HUES64 (cell line): ENCODE data around the gene OSBPL6.
"Not testable (repeated sequence)": the region's sequence is repeated elsewhere in the genome, so short reads cannot be mapped to it uniquely, and the experiment has no call there.

ENCODE experiments used
- H3K27ac ChIP-seq: 2 replicates; pipeline ENCODE4 v1.7.0; 2013; ENCODE audit warnings: low read depth, low read length, inconsistent platforms
- H3K27me3 ChIP-seq: 2 replicates; pipeline ENCODE4 v1.6.1; 2013; ENCODE audit warnings: mild to moderate bottlenecking, low read length; ENCODE audit not compliant: insufficient read depth
- H3K36me3 ChIP-seq: 2 replicates; pipeline ENCODE4 v1.6.1; 2013; ENCODE audit warnings: mild to moderate bottlenecking, low read length; ENCODE audit not compliant: insufficient read depth
- H3K4me1 ChIP-seq: 2 replicates; pipeline ENCODE4 v1.6.1; 2013; ENCODE audit warnings: mild to moderate bottlenecking, low read length, moderate library complexity; ENCODE audit not compliant: insufficient read depth
- H3K4me3 ChIP-seq: 2 replicates; pipeline ENCODE4 v1.5.1; 2013; ENCODE audit warnings: mild to moderate bottlenecking, low read length, moderate library complexity
- H3K9ac ChIP-seq: 2 replicates; pipeline ENCODE4 v1.6.1; 2013; ENCODE audit warnings: mild to moderate bottlenecking, low read depth, low read length
- H3K9me3 ChIP-seq: 2 replicates; pipeline ENCODE4 v1.6.1; 2013; ENCODE audit warnings: low read depth, low read length; ENCODE audit not compliant: insufficient read depth
- WGBS: fragments of 150-250, 120-280 bp; methylation state at CpG from one replicate; pipeline ENCODE4 v1.1.7; 2013; ENCODE audit warnings: missing lambda C conversion rate; 5-methylcytosine and 5-hydroxymethylcytosine counted together

The OSBPL6 gene

DNA sequence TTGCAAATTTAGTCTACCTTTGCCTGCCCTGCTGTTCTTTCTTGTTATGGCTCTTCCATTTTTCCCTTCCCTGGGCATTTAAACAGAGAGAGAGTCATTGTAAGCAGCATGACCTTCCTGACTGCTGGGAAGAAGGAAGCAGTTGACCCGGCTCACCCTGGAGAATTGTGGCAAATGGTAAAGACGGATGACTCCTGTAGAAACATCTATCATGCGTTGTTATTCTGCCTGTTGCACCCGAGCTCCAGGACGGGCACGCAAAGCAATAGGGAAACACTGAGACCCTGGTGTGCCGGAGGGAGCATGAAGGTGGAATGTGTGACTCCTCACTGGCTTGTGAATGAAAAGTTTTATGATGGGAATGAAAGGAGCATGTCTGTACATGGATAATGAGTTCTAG, 113.3 kb downstream of the OSBPL6 start:
- H3K9me3 ChIP-seq, result no peaks in the 10 kb centered on the region
- WGBS, result 80% methylated on average over 7 of the region's 7 CpGs
- H3K4me1 ChIP-seq, result no peaks in the 10 kb centered on the region
- H3K36me3 ChIP-seq, result no peaks in the 10 kb centered on the region
- no peak overlapping the region for H3K27ac ChIP-seq
- H3K9ac ChIP-seq, result no peak overlapping the region
- no peak overlapping the region for H3K4me3 ChIP-seq
- H3K27me3 ChIP-seq, result no peaks in the 10 kb centered on the region

DNA sequence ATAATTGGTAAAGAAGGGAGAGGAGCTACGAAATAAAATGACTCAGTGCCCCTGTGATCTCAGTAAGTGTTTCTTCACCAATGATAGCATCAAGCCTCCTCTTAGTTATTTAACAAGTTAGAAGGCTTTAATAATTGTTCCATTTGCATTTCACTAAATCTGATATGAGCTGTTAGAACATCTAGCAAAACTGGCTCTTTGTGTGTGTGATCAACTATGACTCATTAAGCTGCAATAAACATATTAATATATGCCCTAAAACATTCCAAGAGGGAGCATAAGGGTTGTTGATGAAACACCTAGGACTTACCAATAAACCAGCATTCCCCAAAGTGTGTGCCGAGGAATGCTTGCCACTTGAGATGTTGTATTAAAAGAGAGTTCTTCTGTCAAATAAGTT, 115.2 kb downstream of the OSBPL6 start:
- Histone ChIP-seq H3K9me3 (no peaks in the 10 kb centered on the region), H3K27me3 (no peaks in the 10 kb centered on the region), H3K27ac (no peak overlapping the region), H3K36me3 (no peaks in the 10 kb centered on the region), H3K4me3 (no peak overlapping the region), H3K9ac (no peak overlapping the region), H3K4me1 (no peaks in the 10 kb centered on the region)
- WGBS, result 100% methylated on average over 1 of the region's 2 CpGs

DNA sequence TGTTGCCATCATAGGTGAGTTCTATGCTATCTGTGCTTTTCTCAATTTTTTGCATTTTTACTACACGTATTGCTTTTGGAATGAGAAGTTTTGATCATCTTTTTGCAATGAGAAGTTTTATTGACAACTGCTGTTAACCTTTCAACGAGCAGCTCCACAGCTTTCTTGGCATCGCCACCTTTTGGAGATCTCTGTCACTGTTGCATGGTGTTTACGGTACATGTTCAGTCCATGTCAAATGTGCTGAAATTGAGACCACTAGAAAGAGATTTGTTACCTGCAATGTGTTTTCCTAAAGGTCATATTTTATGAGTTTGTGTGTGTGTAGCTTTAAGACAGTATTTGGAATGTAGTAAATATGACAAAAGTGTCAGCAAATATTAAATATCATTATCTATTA, 120.8 kb downstream of the OSBPL6 start:
- WGBS, result 94% methylated on average over 4 of the region's 4 CpGs

DNA sequence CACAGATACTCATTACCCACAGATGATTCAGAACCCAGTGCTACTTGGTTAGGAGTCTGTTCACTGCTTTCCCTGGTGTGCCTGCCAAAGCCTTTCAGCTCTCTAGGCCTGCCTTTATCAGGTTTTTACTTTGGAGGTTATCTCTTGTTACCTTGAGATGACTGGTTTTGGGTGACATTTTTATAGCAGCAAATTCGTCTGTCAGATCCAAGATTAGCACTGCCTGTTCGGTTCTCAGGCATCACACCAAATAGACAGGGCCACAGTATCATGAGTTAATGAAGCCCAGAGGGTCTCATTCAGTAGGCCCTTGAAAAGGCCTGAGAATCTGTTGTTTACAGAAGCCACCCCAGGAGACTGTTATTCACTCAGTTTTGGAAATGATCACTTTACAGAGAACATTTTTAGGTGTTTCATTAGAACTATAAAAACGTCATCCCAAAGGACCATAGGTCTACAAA, 121.2 kb downstream of the OSBPL6 start:
- H3K4me3 ChIP-seq, result no peak overlapping the region
- no peak overlapping the region for H3K9ac ChIP-seq
- no peaks in the 10 kb centered on the region for H3K4me1 ChIP-seq
- no peak overlapping the region for H3K27ac ChIP-seq
- no peaks in the 10 kb centered on the region for H3K9me3 ChIP-seq
- H3K27me3 ChIP-seq, result no peaks in the 10 kb centered on the region
- WGBS, result 80% methylated on average over 3 of the region's 3 CpGs
- H3K36me3 ChIP-seq, result no peaks in the 10 kb centered on the region

More for the DNA sequence above, 120.8 kb downstream of the OSBPL6 start:
- H3K9ac ChIP-seq, result no peak overlapping the region
- H3K36me3 ChIP-seq, result no peaks in the 10 kb centered on the region
- H3K4me3 ChIP-seq, result no peak overlapping the region
- H3K4me1 ChIP-seq, result no peaks in the 10 kb centered on the region
- H3K27ac ChIP-seq, result no peak overlapping the region
- no peaks in the 10 kb centered on the region for H3K9me3 ChIP-seq
- H3K27me3 ChIP-seq, result no peaks in the 10 kb centered on the region

DNA sequence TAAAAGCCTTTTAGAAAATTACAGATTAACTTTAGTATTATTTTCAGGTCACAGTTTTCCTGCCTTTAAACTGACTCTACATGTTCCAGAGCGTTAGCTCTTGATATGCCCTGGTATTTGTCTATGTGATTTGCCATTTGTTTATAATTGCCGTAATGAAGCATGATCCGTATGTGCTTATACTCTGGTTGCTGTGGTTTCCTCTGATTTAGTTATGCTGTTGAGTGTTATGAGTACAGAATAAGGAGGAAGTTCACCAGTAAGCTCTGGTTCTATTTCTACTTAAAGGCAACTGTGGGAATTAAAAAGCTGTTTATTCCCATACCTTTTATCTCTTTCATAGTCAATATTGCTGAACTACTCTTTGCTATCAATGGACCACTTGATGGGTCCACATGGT, 123.5 kb downstream of the OSBPL6 start:
- Histone ChIP-seq H3K27me3 (no peaks in the 10 kb centered on the region), H3K27ac (no peak overlapping the region), H3K9ac (no peak overlapping the region), H3K9me3 (no peaks in the 10 kb centered on the region), H3K36me3 (no peaks in the 10 kb centered on the region), H3K4me3 (no peak overlapping the region), H3K4me1 (no peaks in the 10 kb centered on the region)
- WGBS, result 95% methylated on average over 3 of the region's 3 CpGs

DNA sequence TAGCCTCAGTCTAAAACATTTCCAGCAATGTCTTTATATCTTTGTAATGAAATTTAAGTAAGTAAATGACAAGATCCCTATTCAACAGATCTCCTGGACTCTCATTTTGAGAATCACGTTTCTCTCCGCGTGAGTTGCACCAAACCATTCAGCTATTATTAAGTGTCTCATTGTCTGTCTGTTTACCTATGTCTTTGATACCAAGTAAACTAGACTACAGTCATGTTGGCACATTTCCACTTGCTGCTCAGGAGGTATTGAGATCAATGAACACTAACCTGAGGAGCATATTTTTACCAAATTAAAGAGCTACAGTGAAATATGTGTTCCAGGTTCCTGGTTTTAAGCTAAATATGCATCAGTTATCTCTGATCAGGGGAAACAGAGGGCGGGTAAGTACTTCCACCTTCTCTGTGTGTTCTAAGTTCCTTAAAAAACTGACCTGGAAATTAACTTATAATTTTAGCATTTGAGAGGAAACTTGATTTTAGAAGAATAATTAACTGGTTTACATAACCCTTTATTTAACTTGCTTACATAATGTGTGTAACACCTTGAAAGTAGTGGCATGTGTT, 125.8 kb downstream of the OSBPL6 start:
- Histone ChIP-seq H3K27me3 (no peaks in the 10 kb centered on the region), H3K4me3 (no peak overlapping the region), H3K9me3 (no peaks in the 10 kb centered on the region), H3K9ac (no peak overlapping the region), H3K36me3 (no peaks in the 10 kb centered on the region), H3K4me1 (no peaks in the 10 kb centered on the region), H3K27ac (no peak overlapping the region)
- WGBS, result 92% methylated on average over 4 of the region's 4 CpGs

DNA sequence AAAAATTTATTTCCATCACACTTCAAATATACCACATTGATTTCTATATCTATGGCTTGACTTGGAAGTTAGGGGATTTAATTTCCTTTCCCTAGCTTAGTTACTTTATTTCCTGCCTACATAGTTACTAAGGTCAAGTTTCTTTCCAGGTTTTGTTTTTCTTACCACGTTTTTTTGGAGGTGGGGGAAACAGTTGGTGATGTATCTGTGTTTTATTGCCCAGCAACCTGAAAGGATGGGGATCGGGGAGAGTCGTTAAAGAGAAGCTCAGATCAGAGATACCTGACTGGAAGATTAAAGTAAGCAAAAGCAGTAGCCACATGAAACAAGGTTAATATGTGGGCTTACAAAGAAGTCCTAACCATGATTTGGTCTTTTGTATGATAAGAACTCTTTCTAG, 127.8 kb downstream of the OSBPL6 start:
- WGBS, result 89% methylated on average over 3 of the region's 3 CpGs
- Histone ChIP-seq H3K9me3 (no peaks in the 10 kb centered on the region), H3K4me3 (no peak overlapping the region), H3K36me3 (no peaks in the 10 kb centered on the region), H3K9ac (no peak overlapping the region), H3K27ac (no peak overlapping the region), H3K4me1 (no peaks in the 10 kb centered on the region), H3K27me3 (no peaks in the 10 kb centered on the region)

DNA sequence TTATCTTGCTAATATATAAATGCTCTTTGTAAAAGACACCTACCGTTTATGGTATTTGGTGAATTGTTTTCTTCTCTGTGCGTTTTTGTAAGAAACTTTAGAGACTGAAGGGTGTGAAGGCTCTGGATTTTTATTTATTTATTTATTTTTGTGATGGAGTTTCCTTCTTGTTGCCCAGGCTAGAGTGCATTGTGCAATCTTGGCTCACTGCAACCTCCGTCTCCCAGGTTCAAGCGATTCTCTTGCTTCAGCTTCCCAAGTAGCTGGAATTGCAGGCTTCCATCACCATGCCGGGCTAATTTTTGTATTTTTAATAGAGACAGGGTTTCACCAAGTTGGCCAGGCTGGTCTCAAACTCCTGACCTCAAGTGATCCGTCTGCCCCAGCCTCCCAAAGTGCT, 129.0 kb downstream of the OSBPL6 start:
- not testable (repeated sequence) for H3K27ac ChIP-seq, H3K36me3 ChIP-seq, H3K4me3 ChIP-seq, H3K4me1 ChIP-seq, H3K9ac ChIP-seq, H3K9me3 ChIP-seq, H3K27me3 ChIP-seq
- WGBS, result 93% methylated on average over 6 of the region's 6 CpGs

DNA sequence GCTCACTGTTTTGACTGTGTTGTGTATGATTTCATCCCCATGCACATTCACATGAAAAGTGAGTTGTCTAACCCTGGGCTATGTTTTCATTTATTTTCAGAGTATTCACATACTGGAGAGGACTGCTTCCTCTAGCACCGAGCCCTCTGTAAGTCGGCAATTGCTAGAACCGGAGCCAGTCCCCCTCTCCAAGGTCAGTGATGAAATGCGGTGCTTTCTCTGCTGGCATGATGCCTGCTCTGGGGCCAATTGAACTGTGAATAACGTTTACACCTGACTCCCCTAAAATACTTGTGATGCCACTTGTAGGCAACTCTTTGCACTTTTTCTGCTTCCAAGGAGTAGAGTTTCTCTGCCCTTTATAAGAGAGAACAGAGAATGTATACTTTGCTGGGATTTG, 129.8 kb downstream of the OSBPL6 start:
- Histone ChIP-seq H3K9me3 (no peaks in the 10 kb centered on the region), H3K27me3 (no peaks in the 10 kb centered on the region), H3K4me3 (no peak overlapping the region), H3K36me3 (no peaks in the 10 kb centered on the region), H3K9ac (no peak overlapping the region), H3K27ac (no peak overlapping the region), H3K4me1 (no peaks in the 10 kb centered on the region)
- 88% methylated on average over 5 of the region's 5 CpGs for WGBS

DNA sequence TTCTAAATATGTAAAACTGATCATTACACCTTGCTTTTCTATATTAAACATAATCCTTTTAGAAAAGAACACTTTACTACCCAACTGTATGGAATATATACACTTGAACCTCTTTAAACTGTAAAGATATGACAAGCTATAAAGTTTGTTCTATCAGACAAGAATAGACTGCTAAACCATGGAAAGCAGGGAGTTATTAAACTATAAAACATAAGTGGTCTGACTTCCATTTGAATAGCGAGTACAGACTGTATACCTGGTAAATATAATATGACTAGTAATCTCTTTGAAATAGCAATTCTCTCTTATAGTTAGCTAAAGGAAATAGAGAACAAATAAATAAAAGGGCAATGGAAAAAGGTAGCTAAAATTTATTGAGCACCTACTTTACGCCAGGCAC, 131.0 kb downstream of the OSBPL6 start:
- Histone ChIP-seq H3K9me3 (no peaks in the 10 kb centered on the region), H3K27ac (no peak overlapping the region), H3K36me3 (no peaks in the 10 kb centered on the region), H3K4me3 (no peak overlapping the region), H3K27me3 (no peaks in the 10 kb centered on the region), H3K9ac (no peak overlapping the region), H3K4me1 (no peaks in the 10 kb centered on the region)
- WGBS, result 90% methylated on average over 1 of the region's 2 CpGs

DNA sequence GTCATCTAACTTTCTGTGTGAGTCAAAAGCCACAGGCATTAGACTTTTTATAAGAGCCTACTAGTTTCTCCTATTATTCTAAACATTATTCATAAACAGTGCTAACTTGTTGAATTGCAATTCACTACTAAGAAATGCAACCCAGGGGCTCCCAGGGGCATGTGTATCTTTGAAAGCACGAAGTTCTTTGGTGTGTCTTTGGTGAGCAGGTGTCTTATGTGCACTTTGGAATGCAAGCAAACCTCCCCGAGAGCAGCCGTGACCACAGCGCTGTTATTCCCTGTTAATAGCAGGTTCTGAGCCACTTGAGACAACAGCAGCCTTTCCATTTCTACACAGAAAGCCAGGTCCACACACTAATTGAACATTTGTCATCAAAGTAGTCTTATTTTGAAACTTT, 133.2 kb downstream of the OSBPL6 start:
- no peaks in the 10 kb centered on the region for H3K36me3 ChIP-seq

DNA sequence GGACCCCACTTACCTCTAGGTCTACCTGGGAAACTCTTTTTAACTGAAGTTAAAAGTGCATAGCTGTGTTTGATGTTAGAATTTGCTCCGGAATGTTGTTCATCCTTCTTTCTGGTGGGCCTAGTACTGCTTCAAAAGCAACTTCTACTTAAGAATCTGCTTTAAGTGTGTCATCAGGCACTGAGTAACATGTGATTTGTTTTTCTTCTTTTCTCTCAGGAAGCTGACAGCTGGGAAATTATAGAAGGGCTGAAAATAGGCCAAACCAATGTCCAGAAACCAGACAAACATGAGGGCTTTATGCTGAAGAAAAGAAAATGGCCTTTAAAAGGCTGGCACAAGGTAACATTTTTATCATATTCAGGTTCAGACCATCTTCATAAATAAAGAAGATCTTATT, 133.7 kb downstream of the OSBPL6 start:
- Histone ChIP-seq H3K27ac (no peak overlapping the region), H3K4me1 (no peaks in the 10 kb centered on the region), H3K4me3 (no peak overlapping the region), H3K9me3 (no peaks in the 10 kb centered on the region), H3K27me3 (no peaks in the 10 kb centered on the region), H3K36me3 (no peaks in the 10 kb centered on the region), H3K9ac (no peak overlapping the region)
- WGBS, result 89% methylated on average over 1 of the region's 1 CpG

More for the DNA sequence above, 133.2 kb downstream of the OSBPL6 start:
- H3K27me3 ChIP-seq, result no peaks in the 10 kb centered on the region
- H3K4me1 ChIP-seq, result no peaks in the 10 kb centered on the region
- no peaks in the 10 kb centered on the region for H3K9me3 ChIP-seq
- H3K27ac ChIP-seq, result no peak overlapping the region
- H3K9ac ChIP-seq, result no peak overlapping the region
- 89% methylated on average over 4 of the region's 4 CpGs for WGBS
- H3K4me3 ChIP-seq, result no peak overlapping the region
